H1 (cell line): ENCODE results near the gene RRAS2. TPM values are rescaled to one million over a fixed set of nuclear protein-coding genes. Genes with fewer than 3 reads are reported as not detected.

Experiments
- CTCF ChIA-PET: fragments of 300-600 bp; sonication (Branson Sonifier 250); formaldehyde crosslinking; loops from one replicate; lab custom pipeline; 2021; ENCODE audit not compliant: partially characterized antibody; lab: Charles Lee
- POLR2A ChIA-PET: fragments of 300-600 bp; sonication (Branson Sonifier 250); formaldehyde crosslinking; loops from one replicate; lab custom pipeline; 2021; ENCODE audit warnings: inconsistent platforms; ENCODE audit not compliant: partially characterized antibody; lab: Charles Lee
- DNase-seq, 2 experiments: peaks; one replicate each; pipeline versions ENCODE4 v3.0.0 to v3.0.0-alpha.2; 2010 to 2022; ENCODE audit warnings: low spot score in 2 of 2, low read depth in 1 of 2, mixed read lengths in 1 of 2
- FAIRE-seq: peaks from 2 replicates; lab custom pipeline; 2011; peaks lifted over from hg19 to GRCh38; lab: Jason Lieb, UNC
- H2AFZ ChIP-seq: 2 replicates; pipeline ENCODE4 v1.8.1; 2012; ENCODE audit warnings: low read length, inconsistent platforms
- H2AK5ac ChIP-seq: 2 replicates; pipeline ENCODE4 v1.6.1; 2013; ENCODE audit warnings: low read depth, low read length
- H2BK120ac ChIP-seq: replicated peaks from 2 replicates; pipeline ENCODE3; 2013; ENCODE audit warnings: low read depth, low read length, inconsistent platforms
- H2BK12ac ChIP-seq: 2 replicates; pipeline ENCODE4 v1.6.1; 2013; ENCODE audit warnings: low read depth, low read length
- H2BK15ac ChIP-seq: 2 replicates; pipeline ENCODE4 v1.6.1; 2013; ENCODE audit warnings: low read length
- H2BK20ac ChIP-seq: 2 replicates; pipeline ENCODE4 v1.6.1; 2013; ENCODE audit warnings: low read length
- H2BK5ac ChIP-seq: 2 replicates; pipeline ENCODE4 v1.6.1; 2013; ENCODE audit warnings: low read depth, low read length
- H3K14ac ChIP-seq: 2 replicates; pipeline ENCODE4 v1.6.1; 2013; ENCODE audit warnings: inconsistent platforms; ENCODE audit not compliant: insufficient read length
- H3K18ac ChIP-seq: 2 replicates; pipeline ENCODE4 v1.6.1; 2013; ENCODE audit warnings: low read length; ENCODE audit errors: extremely low read depth
- H3K23ac ChIP-seq: 2 replicates; pipeline ENCODE4 v1.6.1; 2013; ENCODE audit warnings: inconsistent platforms; ENCODE audit not compliant: insufficient read length
- H3K23me2 ChIP-seq: 2 replicates; pipeline ENCODE4 v1.6.1; 2013; ENCODE audit warnings: low read depth, low read length
- H3K27ac ChIP-seq: 2 replicates; pipeline ENCODE4 v1.6.1; 2011; ENCODE audit warnings: low read depth, low read length, inconsistent platforms
- H3K27me3 ChIP-seq, 4 experiments: replicated peaks in 1 of 4; 1 replicate in 1 of 4; 2 replicates in 3 of 4; pipeline versions ENCODE4 v1.6.1 to v1.8.1; 2011 to 2013; ENCODE audit warnings: low read length in 3 of 4, mild to moderate bottlenecking in 3 of 4, inconsistent platforms in 2 of 4, mixed read lengths in 2 of 4, moderate library complexity in 1 of 4; ENCODE audit not compliant: control insufficient read depth in 3 of 4, insufficient read depth in 3 of 4; ENCODE audit errors: extremely low read depth in 1 of 4
- H3K36me3 ChIP-seq, 4 experiments: 2 replicates each; pipeline versions ENCODE4 v1.6.1 to v1.8.1; 2011 to 2013; ENCODE audit warnings: mild to moderate bottlenecking in 4 of 4, low read length in 3 of 4, moderate library complexity in 2 of 4, control low read depth in 1 of 4, inconsistent platforms in 1 of 4; ENCODE audit not compliant: insufficient read depth in 4 of 4, control insufficient read depth in 2 of 4
- H3K4ac ChIP-seq: replicated peaks from 2 replicates; pipeline ENCODE3; 2013; ENCODE audit warnings: low read length, low read depth, mixed read lengths, inconsistent platforms; ENCODE audit not compliant: insufficient read length
- H3K4me1 ChIP-seq, 4 experiments: replicated peaks in 1 of 4; 1 replicate in 1 of 4; 2 replicates in 3 of 4; pipeline versions ENCODE4 v1.6.1 to v1.8.1; 2011 to 2013; ENCODE audit warnings: low read length in 3 of 4, inconsistent platforms in 2 of 4, mixed read lengths in 1 of 4; ENCODE audit not compliant: insufficient read depth in 4 of 4, control insufficient read depth in 3 of 4
- H3K4me2 ChIP-seq, 2 experiments: 2 replicates each; pipeline versions ENCODE4 v1.6.1 to v1.8.1; 2011 to 2013; ENCODE audit warnings: low read depth in 2 of 2, low read length in 2 of 2, control low read depth in 1 of 2, inconsistent platforms in 1 of 2, mild to moderate bottlenecking in 1 of 2; ENCODE audit not compliant: insufficient read depth in 1 of 2
- H3K4me3 ChIP-seq, 4 experiments: fragments of 200-600, 300-600 bp in 1 of 4; sonication (generic), shearing (Covaris generic), sonication (Bioruptor Twin) in 1 of 4; 2 replicates each; pipeline versions ENCODE4 v1.5.1 to v1.8.1; 2011 to 2016; ENCODE audit warnings: low read length in 4 of 4, low read depth in 3 of 4, control low read depth in 2 of 4, inconsistent platforms in 2 of 4, mild to moderate bottlenecking in 2 of 4, mixed read lengths in 1 of 4, moderate library complexity in 1 of 4; ENCODE audit not compliant: insufficient read depth in 2 of 4; ENCODE audit errors: extremely low read depth in 1 of 4
- H3K56ac ChIP-seq: replicated peaks from 2 replicates; pipeline ENCODE3; 2013; ENCODE audit warnings: low read depth, mild to moderate bottlenecking, mixed read lengths, low read length, inconsistent platforms; ENCODE audit not compliant: insufficient read length
- H3K79me1 ChIP-seq: 2 replicates; pipeline ENCODE4 v1.6.1; 2013; ENCODE audit warnings: low read depth, low read length, control low read depth
- H3K79me2 ChIP-seq, 2 experiments: 2 replicates each; pipeline versions ENCODE4 v1.6.1 to v1.8.1; 2012 to 2013; ENCODE audit warnings: low read length in 2 of 2, mild to moderate bottlenecking in 2 of 2, inconsistent platforms in 1 of 2; ENCODE audit not compliant: insufficient read depth in 2 of 2, control insufficient read depth in 1 of 2
- H3K9ac ChIP-seq, 4 experiments: replicated peaks in 1 of 4; 1 replicate in 1 of 4; 2 replicates in 3 of 4; pipeline versions ENCODE4 v1.6.1 to v1.8.1; 2011 to 2013; ENCODE audit warnings: low read depth in 3 of 4, low read length in 3 of 4, control low read depth in 2 of 4, mild to moderate bottlenecking in 2 of 4, moderate library complexity in 2 of 4, inconsistent platforms in 1 of 4; ENCODE audit errors: extremely low read depth in 1 of 4
- H3K9me3 ChIP-seq, 2 experiments: 2 replicates each; pipeline versions ENCODE4 v1.6.1 to v1.8.1; 2012 to 2013; ENCODE audit warnings: mild to moderate bottlenecking in 2 of 2, moderate library complexity in 2 of 2, control low read depth in 1 of 2, inconsistent platforms in 1 of 2, low read depth in 1 of 2, low read length in 1 of 2, mixed read lengths in 1 of 2; ENCODE audit not compliant: insufficient read depth in 2 of 2
- H4K20me1 ChIP-seq, 2 experiments: replicated peaks in 1 of 2; 2 replicates each; pipeline versions ENCODE3 to v1.8.1; 2011 to 2013; ENCODE audit warnings: inconsistent platforms in 2 of 2, low read length in 2 of 2, mild to moderate bottlenecking in 1 of 2; ENCODE audit not compliant: insufficient read depth in 2 of 2, control insufficient read depth in 1 of 2
- H4K5ac ChIP-seq: 2 replicates; pipeline ENCODE4 v1.6.1; 2013; ENCODE audit warnings: low read length, low read depth, mixed read lengths, inconsistent platforms; ENCODE audit not compliant: insufficient read length
- H4K8ac ChIP-seq: 2 replicates; pipeline ENCODE4 v1.8.0; 2013; ENCODE audit warnings: mild to moderate bottlenecking, moderate library complexity, low read length, inconsistent platforms; ENCODE audit not compliant: insufficient read depth; ENCODE audit errors: extremely low read depth
- H4K91ac ChIP-seq: replicated peaks from 2 replicates; pipeline ENCODE3; 2013; ENCODE audit warnings: low read length, mixed read lengths, inconsistent platforms; ENCODE audit not compliant: insufficient read length
- BACH1 ChIP-seq: IDR thresholded peaks from 2 replicates; pipeline ENCODE4 v1.6.1; 2012; ENCODE audit warnings: low read length, improper control_type of control experiment
- EGR1 ChIP-seq: IDR thresholded peaks from 2 replicates; pipeline ENCODE4 v1.6.1; 2011; ENCODE audit warnings: low read depth, low read length, borderline replicate concordance
- FOSL1 ChIP-seq: IDR thresholded peaks from 2 replicates; pipeline ENCODE4 v1.6.1; 2011; ENCODE audit warnings: mild to moderate bottlenecking, low read depth, low read length, moderate library complexity; ENCODE audit not compliant: insufficient read depth
- RNF2 ChIP-seq: fragments of 200-900, 300-1000 bp; sonication (generic); IDR thresholded peaks from 2 replicates; pipeline ENCODE4 v1.7.1; 2016; ENCODE audit warnings: borderline replicate concordance, low read depth, mild to moderate bottlenecking, antibody characterized with exemption, low read length; ENCODE audit not compliant: poor library complexity, severe bottlenecking; ENCODE audit errors: missing control alignments
- SAP30 ChIP-seq: fragments of 300-600 bp; sonication (generic); IDR thresholded peaks from 2 replicates; pipeline ENCODE4 v1.7.1; 2012; ENCODE audit warnings: low read length, moderate library complexity, mild to moderate bottlenecking, inconsistent platforms; ENCODE audit not compliant: insufficient read depth, insufficient replicate concordance
- TAF7 ChIP-seq: optimal IDR thresholded peaks from 2 replicates; pipeline ENCODE3; 2011; ENCODE audit warnings: low read depth, mild to moderate bottlenecking, inconsistent platforms, low read length, moderate library complexity, borderline replicate concordance
- TEAD4 ChIP-seq: IDR thresholded peaks from 2 replicates; pipeline ENCODE4 v1.6.1; 2012; ENCODE audit warnings: low read depth, low read length, inconsistent platforms, mixed read lengths
- WGBS, 2 experiments: shearing (Covaris generic) in 1 of 2; methylation state at CpG; one replicate each; pipeline versions ENCODE4 v1.1.6 to v1.1.7; 2013 to 2015; ENCODE audit warnings: low lambda C conversion rate in 2 of 2, mixed read lengths in 2 of 2, inconsistent platforms in 1 of 2, low coverage in 1 of 2, missing lambda C conversion rate in 1 of 2; ENCODE audit not compliant: insufficient replicate concordance in 2 of 2, insufficient coverage in 1 of 2, insufficient read length in 1 of 2; ENCODE audit errors: extremely low coverage in 1 of 2, missing lambda C conversion rate in 1 of 2; 5-methylcytosine and 5-hydroxymethylcytosine counted together
- polyA plus RNA-seq, 7 experiments: library from polyadenylated mRNA; depleted of rRNA in 3 of 7; stranded (reverse) in 5 of 7; unstranded in 2 of 7; fragments of >200 nt in 5 of 7; fragments of 200-250 nt in 2 of 7; gene quantifications; 1 replicate in 5 of 7; 2 replicates in 1 of 7; 4 replicates in 1 of 7; pipeline versions ENCODE4 v1.2.1 to v1.2.3, GENCODE V29; 2011 to 2013; ENCODE audit warnings: missing spikeins in 2 of 7, mixed read lengths in 2 of 7
- total RNA-seq: library from RNA; stranded (reverse); fragmentation: NEBNext Ultra II Directional; extraction: Animal tissue kit (Norgen Biotek cat#: 25700); gene quantifications from 2 replicates; pipeline ENCODE4 v1.2.1, GENCODE V29; 2021
- TF ChIP-seq, protein P1 (sequence below): IDR thresholded peaks from 2 replicates; pipeline ENCODE4 v1.6.1; 2012; ENCODE audit warnings: inconsistent platforms

RRAS2 gene
- total and polyA plus RNA-seq, 2 of the 8 experiments (the other 6 are each of a cell fraction or from before 2014, with no cell fraction given), result 72.3 to 234 TPM

- H4K5ac ChIP-seq, result no peak overlapping the region
- H3K4ac ChIP-seq, result no peak overlapping the region
- H3K79me2 ChIP-seq, result peaks cover 56 to 100% of the 10 kb centered on the region in 2 experiments
- H3K79me1 ChIP-seq, result no peaks in the 10 kb centered on the region; the same call in none of the 2 replicates
- no peak overlapping the region for H2BK12ac ChIP-seq
- peaks cover 5 to 32% (median 16%) of the 10 kb centered on the region in 4 experiments; a peak in 6 of 7 replicates for H3K4me1 ChIP-seq
- H3K23ac ChIP-seq, result no peak overlapping the region
- no peak overlapping the region for H2BK120ac ChIP-seq
- WGBS, 2 experiments, result 83% methylated on average over 1 of the region's 1 CpG; no CpG with 5 or more reads in 1 of the 2 experiments
- no peaks in the 10 kb centered on the region for H3K27me3 ChIP-seq
- peaks cover 0 to 6% of the 10 kb centered on the region in 2 experiments for H4K20me1 ChIP-seq
- H2BK20ac ChIP-seq, result no peak overlapping the region
- no peak overlapping the region for H4K8ac ChIP-seq
- peak overlapping the region in 1 of 2 experiments; percentile 51; a peak in 1 of 4 replicates for H3K4me2 ChIP-seq
- no peak overlapping the region for H3K9ac ChIP-seq
- no peak overlapping the region for H2AK5ac ChIP-seq
- H2AFZ ChIP-seq, result no peak overlapping the region
- H3K36me3 ChIP-seq, result no peaks in the 10 kb centered on the region
- H3K18ac ChIP-seq, result no peak overlapping the region
- no peak for DNase-seq
- H3K23me2 ChIP-seq, result peaks cover 8% of the 10 kb centered on the region
- no peak for FAIRE-seq
- no peak overlapping the region for H3K27ac ChIP-seq
- no peak overlapping the region for H3K14ac ChIP-seq
- H4K91ac ChIP-seq, result no peak overlapping the region
- peaks cover 0 to 3% of the 10 kb centered on the region in 2 experiments; a peak in 2 of 4 replicates for H3K9me3 ChIP-seq
- H3K4me3 ChIP-seq, result no peak overlapping the region
- TF ChIP-seq, protein P1, sequence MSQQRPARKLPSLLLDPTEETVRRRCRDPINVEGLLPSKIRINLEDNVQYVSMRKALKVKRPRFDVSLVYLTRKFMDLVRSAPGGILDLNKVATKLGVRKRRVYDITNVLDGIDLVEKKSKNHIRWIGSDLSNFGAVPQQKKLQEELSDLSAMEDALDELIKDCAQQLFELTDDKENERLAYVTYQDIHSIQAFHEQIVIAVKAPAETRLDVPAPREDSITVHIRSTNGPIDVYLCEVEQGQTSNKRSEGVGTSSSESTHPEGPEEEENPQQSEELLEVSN, result no peak
- TF ChIP-seq EGR1 (no peak), TEAD4 (no peak), RNF2 (no peak), BACH1 (no peak), SAP30 (no peak), TAF7 (no peak), FOSL1 (no peak)
- ChIA-PET POLR2A (interaction anchor here (0.9 to 4.5 kb wide), 10 partner anchors 10 to 79 kb away, joined by 3 to 18 read pairs (median 3); no protein-coding TSS in a partner anchor), CTCF (interaction anchor here (0.6 to 1.4 kb wide), 4 partner anchors 17 to 85 kb away, joined by 3 read pairs; no protein-coding TSS in a partner anchor)
- no peak overlapping the region for H3K56ac ChIP-seq
- H2BK15ac ChIP-seq, result no peak overlapping the region
- H2BK5ac ChIP-seq, result no peak overlapping the region
Measured at GRCh38 chr11:14334192-14334591, 24.8 kb downstream of the RRAS2 start.
